GM10266 (cell line): ENCODE results near the gene PAPLN.

Experiments used
- DNase-seq: peaks from one replicate; pipeline ENCODE4 v3.0.0; 2012; ENCODE audit errors: extremely low spot score
- CTCF ChIP-seq: IDR thresholded peaks from 2 replicates; pipeline ENCODE4 v1.5.1; 2012; ENCODE audit warnings: mild to moderate bottlenecking, low read depth; ENCODE audit not compliant: control insufficient read depth, insufficient read depth; ENCODE audit errors: missing control alignments

Gene PAPLN

GRCh38 chr14:73261520-73262426, 24.5 kb downstream of the PAPLN start:
- no peak for DNase-seq
- no peak for TF ChIP-seq CTCF

- TF ChIP-seq CTCF: no peak
- no peak for DNase-seq
Measured at GRCh38 chr14:73262427-73263183, 25.3 kb downstream of the PAPLN start.

GRCh38 chr14:73263606-73264005, 26.3 kb downstream of the PAPLN start:
- no peak for DNase-seq
- no peak for TF ChIP-seq CTCF

GRCh38 chr14:73264080-73264884, 27.0 kb downstream of the PAPLN start:
- no peak for DNase-seq
- no peak for TF ChIP-seq CTCF

GRCh38 chr14:73264885-73265720, 27.8 kb downstream of the PAPLN start:
- no peak for DNase-seq
- TF ChIP-seq CTCF: no peak

- TF ChIP-seq CTCF: no peak
Measured at GRCh38 chr14:73265721-73266046, 28.4 kb downstream of the PAPLN start.

More at GRCh38 chr14:73265721-73266046, 28.4 kb downstream of the PAPLN start:
- DNase-seq: no peak
